GM23338 (cell line): ENCODE data around the gene R3HDM2. TPM values are rescaled to one million over a fixed set of nuclear protein-coding genes. Genes with fewer than 3 reads are reported as not detected.

Experiments used
- ATAC-seq: fragments of 200-7000 bp; cut with Tn5 transposase; 3 replicates; pipeline ENCODE4 v1.9.1; 2020
- DNase-seq: peaks from one replicate; pipeline ENCODE4 v3.0.0-alpha.2; 2015; ENCODE audit warnings: low spot score
- H2AFZ ChIP-seq: fragments of 200-600 bp; sonication (generic); 2 replicates; pipeline ENCODE4 v1.8.0; 2016; ENCODE audit warnings: antibody characterized with exemption, mild to moderate bottlenecking, moderate library complexity
- H3F3A ChIP-seq: fragments of 200-600 bp; sonication (generic); replicated peaks from 2 replicates; pipeline ENCODE4 v1.8.0; 2017; ENCODE audit warnings: antibody characterized with exemption, mixed run types, low read depth
- H3K27ac ChIP-seq: fragments of 200-600 bp; sonication (generic); 2 replicates; pipeline ENCODE4 v1.6.1; 2016; ENCODE audit warnings: low read depth
- H3K27me3 ChIP-seq: fragments of 200-600 bp; sonication (generic); 2 replicates; pipeline ENCODE4 v1.8.0; 2016; ENCODE audit warnings: mild to moderate bottlenecking, mixed run types, moderate library complexity; ENCODE audit not compliant: insufficient read depth
- H3K36me3 ChIP-seq: fragments of 200-600 bp; sonication (generic); 2 replicates; pipeline ENCODE4 v1.8.0; 2016; ENCODE audit warnings: mild to moderate bottlenecking; ENCODE audit not compliant: insufficient read depth
- H3K4me1 ChIP-seq: fragments of 200-600 bp; sonication (generic); 2 replicates; pipeline ENCODE4 v1.8.0; 2016; ENCODE audit warnings: mild to moderate bottlenecking, moderate library complexity; ENCODE audit not compliant: insufficient read depth
- H3K4me2 ChIP-seq: fragments of 200-600 bp; sonication (generic); 2 replicates; pipeline ENCODE4 v1.7.1; 2017; ENCODE audit warnings: mixed run types
- H3K4me3 ChIP-seq: fragments of 200-600 bp; sonication (generic); 2 replicates; pipeline ENCODE4 v1.6.1; 2016; ENCODE audit warnings: mixed run types
- H3K79me2 ChIP-seq: fragments of 200-600 bp; sonication (generic); replicated peaks from 2 replicates; pipeline ENCODE4 v1.8.0; 2017; ENCODE audit warnings: mild to moderate bottlenecking; ENCODE audit not compliant: insufficient read depth
- H3K9me2 ChIP-seq: fragments of 200-600 bp; sonication (generic); 2 replicates; pipeline ENCODE4 v1.8.0; 2017; ENCODE audit not compliant: insufficient read depth
- H4K20me1 ChIP-seq: fragments of 200-600 bp; sonication (generic); replicated peaks from 2 replicates; pipeline ENCODE4 v1.8.0; 2017; ENCODE audit warnings: mild to moderate bottlenecking; ENCODE audit not compliant: insufficient read depth
- H3K27ac Mint-ChIP-seq: 2 replicates; pipeline ENCODE4 v1.8.0; 2020; ENCODE audit warnings: inconsistent platforms, mild to moderate bottlenecking, moderate library complexity, mixed read lengths
- H3K27me3 Mint-ChIP-seq: 3 replicates; pipeline ENCODE4 v1.8.0; 2022; ENCODE audit warnings: low read depth, mild to moderate bottlenecking, moderate library complexity, mixed read lengths, inconsistent platforms; ENCODE audit not compliant: insufficient read depth, poor library complexity
- H3K36me3 Mint-ChIP-seq: 3 replicates; pipeline ENCODE4 v1.8.0; 2021; ENCODE audit warnings: low read depth, mild to moderate bottlenecking, inconsistent platforms, moderate library complexity, mixed read lengths
- H3K4me1 Mint-ChIP-seq: 3 replicates; pipeline ENCODE4 v1.8.0; 2020; ENCODE audit warnings: mild to moderate bottlenecking, inconsistent platforms, mixed read lengths
- H3K4me3 Mint-ChIP-seq: 3 replicates; pipeline ENCODE4 v1.8.0; 2021; ENCODE audit warnings: moderate library complexity, mild to moderate bottlenecking, inconsistent platforms, mixed read lengths
- H3K9me3 Mint-ChIP-seq: 3 replicates; pipeline ENCODE4 v1.8.0; 2020; ENCODE audit warnings: moderate library complexity, mild to moderate bottlenecking, inconsistent platforms, mixed read lengths
- CREB1 ChIP-seq: fragments of 250-450 bp; sonication (Bioruptor Pico); IDR thresholded peaks from 2 replicates; pipeline ENCODE4 v1.5.0; 2020; ENCODE audit warnings: low read depth, mild to moderate bottlenecking, moderate library complexity
- ETS1 ChIP-seq: IDR thresholded peaks from 2 replicates; pipeline ENCODE4 v1.6.1; 2016; ENCODE audit warnings: antibody characterized with exemption
- EZH2 ChIP-seq: fragments of 200-600 bp; sonication (generic); IDR thresholded peaks from one replicate; pipeline ENCODE4 v1.8.0; 2017; ENCODE audit warnings: antibody characterized with exemption, mild to moderate bottlenecking, low read depth; ENCODE audit not compliant: unreplicated experiment
- NANOG ChIP-seq: IDR thresholded peaks from 2 replicates; pipeline ENCODE4 v1.6.1; 2016; ENCODE audit warnings: antibody characterized with exemption, borderline replicate concordance
- POLR2AphosphoS5 ChIP-seq: IDR thresholded peaks from 2 replicates; pipeline ENCODE4 v1.6.1; 2016; ENCODE audit warnings: antibody characterized with exemption, low read depth
- ZNF462 ChIP-seq: fragments of 250-450 bp; sonication (Bioruptor Pico); IDR thresholded peaks from 2 replicates; pipeline ENCODE4 v1.5.0; 2020; ENCODE audit warnings: mild to moderate bottlenecking, moderate library complexity
- long read RNA-seq: library from polyadenylated mRNA; unstranded; transcript quantifications from one replicate; pipeline ENCODE4 v2.0.0, GENCODE V29; 2020; ENCODE audit not compliant: unreplicated experiment
- polyA plus RNA-seq: library from polyadenylated mRNA; unstranded; fragments of >200 nt; fragmentation: Nextera tagmentation; extraction: Ambion mirVana; gene quantifications from 2 replicates; pipeline ENCODE4 v1.2.1, GENCODE V29; 2016
- total RNA-seq: library from RNA; depleted of rRNA; stranded (reverse); fragments of >200 nt; shearing (Covaris generic); gene quantifications from 2 replicates; pipeline ENCODE4 v1.2.3, GENCODE V29; 2014; rRNA removed

R3HDM2 gene
- total RNA-seq (17.7 and 19.6 TPM in 2 replicates), polyA plus RNA-seq (9.6 and 10.2 TPM in 2 replicates)
- long read RNA-seq, partial matches to known transcripts, result 1 of 7 reads
- long read RNA-seq, other reads (novel, unspliced or antisense), result 6 of 7 reads

- peak within 1 kb of the TSS; percentile 97 for H3K27ac Mint-ChIP-seq
- H3F3A ChIP-seq, result peaks cover 11% of the 10 kb centered on the region
- DNase-seq (peak; percentile 97), ATAC-seq (peak; percentile 92)
- H3K27me3 ChIP-seq, result no peaks in the 10 kb centered on the region
- H3K79me2 ChIP-seq, result peaks cover 31% of the 10 kb centered on the region
- no peaks in the 10 kb centered on the region for H3K9me2 ChIP-seq
- no peaks in the 10 kb centered on the region; the same call in 2 of the 3 replicates for H3K36me3 Mint-ChIP-seq
- peak within 1 kb of the TSS; percentile 93 for H3K4me3 Mint-ChIP-seq
- no peaks in the 10 kb centered on the region for H3K36me3 ChIP-seq
- no peak for TF ChIP-seq ZNF462
- peak; percentile 55 for TF ChIP-seq ETS1
- TF ChIP-seq CREB1 (CRISPR knock-in tag), result peak; percentile 95
- TF ChIP-seq NANOG, result no peak
- TF ChIP-seq EZH2, result no peak
- TF ChIP-seq POLR2AphosphoS5, result peak; percentile 88
- peak within 1 kb of the TSS; percentile 93 for H3K27ac ChIP-seq
- H3K4me3 ChIP-seq, result peak within 1 kb of the TSS; percentile 64
- H3K4me1 Mint-ChIP-seq, result peaks cover 26% of the 10 kb centered on the region
- no peaks in the 10 kb centered on the region for H3K9me3 Mint-ChIP-seq
- H3K27me3 Mint-ChIP-seq, result peaks cover 10% of the 10 kb centered on the region
- peak within 1 kb of the TSS; percentile 76 for H2AFZ ChIP-seq
- H3K4me1 ChIP-seq, result peaks cover 15% of the 10 kb centered on the region; the same call in 1 of the 2 replicates
- H3K4me2 ChIP-seq, result peak within 1 kb of the TSS; percentile 91
- H4K20me1 ChIP-seq, result no peaks in the 10 kb centered on the region
These were observed at the start of gene R3HDM2 for GRCh38 chr12:57430931-57431566. R3HDM2 (minus strand) TSS chr12:57431043; CDS start chr12:57310428, 120,615 bp downstream.
